NCI-H774 (cell line): Measurements from ENCODE around the gene FRS2.
A peak's percentile ranks its signal among the peaks of the same experiment; 100 is the strongest.

ENCODE experiments used
- DNase-seq: peaks from one replicate; lab custom pipeline; 2025; lab: John Stamatoyannopoulos, UW

The FRS2 gene

DNA sequence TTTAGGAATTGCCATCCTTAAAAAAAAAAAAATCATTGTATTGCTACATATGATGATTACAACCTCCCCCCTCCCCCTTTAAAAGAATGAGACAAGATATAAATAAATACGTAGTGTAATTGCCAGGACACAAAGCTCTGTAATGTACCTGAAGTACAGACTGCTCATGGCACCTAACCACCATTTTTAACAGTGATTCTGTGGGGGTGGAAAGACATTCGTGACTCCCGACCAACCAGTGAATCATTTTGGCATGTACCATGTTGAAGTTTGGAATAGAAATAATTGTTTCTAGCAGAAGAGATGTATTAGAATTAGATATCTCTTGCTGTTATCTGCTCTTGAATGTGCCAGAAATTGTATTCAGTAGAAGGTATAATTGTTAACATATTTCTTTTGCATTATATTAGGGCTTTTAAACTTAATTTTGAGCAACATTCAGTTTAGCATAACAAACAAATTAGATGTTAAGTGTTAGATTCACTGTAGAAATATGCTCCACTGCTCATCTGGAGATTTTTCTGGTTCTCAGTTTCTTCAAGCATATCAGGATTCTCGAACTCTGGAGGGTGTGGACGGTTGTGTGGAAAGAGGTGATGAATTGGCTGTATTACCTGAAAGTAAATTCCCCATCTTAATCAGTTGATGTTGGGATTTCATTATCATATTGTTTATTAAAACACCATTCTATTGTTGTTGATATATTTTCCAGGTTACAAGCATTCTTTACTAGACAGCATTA, 31.1 kb downstream of the FRS2 start:
- DNase-seq: no peak

DNA sequence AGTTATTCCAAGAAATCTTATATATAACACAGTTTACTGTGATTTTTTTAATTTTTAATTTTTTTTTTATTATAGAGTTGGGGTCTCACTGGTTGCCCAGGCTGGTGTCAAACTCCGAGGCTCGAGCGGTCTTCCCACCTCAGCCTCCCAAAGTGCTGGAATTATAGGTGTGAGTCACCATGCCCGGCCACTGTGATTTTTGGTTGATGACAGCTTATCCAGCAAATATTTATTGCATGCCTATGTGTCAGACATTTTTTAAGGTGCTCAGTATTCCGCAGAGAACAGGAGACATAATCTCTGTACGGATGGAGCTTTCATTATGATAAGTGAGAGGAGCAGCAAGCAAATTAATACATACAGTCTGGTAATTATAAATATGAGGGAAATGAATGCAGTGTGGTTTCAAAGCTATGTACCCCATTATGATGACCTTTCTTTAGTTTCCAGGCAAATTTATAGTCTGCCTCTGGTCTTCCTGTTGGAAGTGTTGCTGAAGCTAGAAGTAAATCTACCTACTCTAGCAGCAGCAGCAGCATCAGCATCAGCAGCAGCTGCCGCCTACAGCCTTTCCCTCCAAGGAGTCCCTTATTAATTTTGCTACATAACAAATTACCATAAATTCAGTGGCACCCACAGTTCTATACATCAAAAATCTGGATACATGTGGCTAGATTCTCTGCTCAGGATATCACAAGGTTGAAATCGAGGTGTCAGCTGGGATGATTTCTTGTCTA, 32.3 kb downstream of the FRS2 start:
- DNase-seq: no peak

DNA sequence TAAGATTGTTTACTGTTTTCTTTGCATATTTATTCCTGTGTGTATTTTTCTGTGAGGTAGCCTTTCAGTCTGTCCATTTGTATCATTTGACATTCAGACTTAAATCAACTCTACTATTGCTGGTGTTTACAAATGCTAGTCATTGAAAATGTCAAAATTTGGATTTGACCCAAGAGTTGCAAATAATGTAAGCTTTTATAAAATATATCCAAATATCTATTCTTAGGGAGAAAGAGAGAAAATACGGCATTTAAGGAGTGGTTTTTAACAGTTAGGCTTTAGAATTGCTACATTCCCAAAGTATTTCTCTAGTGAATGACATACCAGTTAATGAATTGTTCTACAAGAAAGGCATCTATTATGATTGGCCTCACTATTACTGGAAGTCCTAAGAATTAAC, 37.9 kb downstream of the FRS2 start:
- DNase-seq: no peak

DNA sequence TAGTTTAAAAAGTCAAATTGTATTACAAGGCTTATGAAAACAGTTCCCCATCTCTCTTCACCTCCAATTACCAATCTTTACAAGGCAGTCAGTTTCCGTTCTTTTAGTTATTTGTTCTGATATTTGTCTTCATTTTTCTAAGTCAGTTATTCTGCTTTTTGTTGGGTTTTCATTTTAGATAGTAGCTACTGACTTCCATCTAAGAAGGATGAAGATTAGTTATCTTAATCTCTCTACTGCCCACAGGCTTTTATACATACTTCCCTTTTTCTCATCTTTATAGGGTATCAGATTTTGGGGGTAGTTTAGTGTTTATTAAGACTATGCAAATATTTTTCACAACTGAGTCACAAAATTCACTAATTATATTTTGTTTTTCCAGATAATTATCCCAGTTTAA, 38.4 kb downstream of the FRS2 start:
- no peak for DNase-seq

- DNase-seq: no peak
These were observed 39.1 kb downstream of the FRS2 start for GRCh38 chr12:69509308-69509736.

DNA sequence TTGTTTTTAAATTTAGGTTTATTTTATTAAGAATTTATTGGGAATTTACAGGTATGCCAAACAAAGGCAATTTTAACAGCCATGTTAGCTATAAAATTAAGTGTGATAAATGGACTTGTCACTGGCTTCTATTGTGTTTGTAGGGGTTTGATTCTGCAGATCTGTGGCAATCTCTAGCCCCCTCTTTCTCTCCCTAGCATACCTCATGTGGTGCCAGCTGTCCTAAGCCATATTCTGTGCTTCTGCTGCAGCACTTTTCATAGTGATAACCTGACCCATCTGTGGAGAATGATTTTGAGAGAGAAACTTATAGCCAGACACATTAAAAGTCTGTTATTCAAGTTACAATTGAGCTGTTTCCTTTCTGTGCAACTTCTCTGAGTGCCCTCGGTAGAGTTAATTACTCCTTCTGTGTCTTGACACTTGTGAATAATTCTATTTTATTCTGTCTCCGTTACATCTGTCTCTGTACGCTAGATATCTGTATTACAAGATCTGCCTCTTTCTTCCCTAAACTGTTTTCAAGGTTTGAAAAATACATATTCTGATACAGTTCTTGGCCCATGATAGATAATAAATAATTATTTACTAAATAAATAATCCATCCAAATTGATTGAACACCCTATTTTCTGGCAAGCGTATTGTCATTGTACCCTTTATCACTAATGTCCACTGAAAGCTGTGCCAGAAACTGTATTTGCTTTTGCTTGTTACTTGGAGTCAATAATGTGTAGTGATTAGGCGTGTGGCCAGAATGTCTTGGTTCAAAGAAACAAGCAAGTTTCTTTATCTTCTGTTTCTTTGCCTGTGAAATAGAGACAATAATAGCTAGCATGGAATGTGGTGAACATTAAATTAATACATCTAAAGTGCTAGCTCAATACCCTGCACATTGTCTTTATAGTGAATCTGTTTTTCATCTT, 40.0 kb downstream of the FRS2 start:
- DNase-seq: peak; percentile 27

DNA sequence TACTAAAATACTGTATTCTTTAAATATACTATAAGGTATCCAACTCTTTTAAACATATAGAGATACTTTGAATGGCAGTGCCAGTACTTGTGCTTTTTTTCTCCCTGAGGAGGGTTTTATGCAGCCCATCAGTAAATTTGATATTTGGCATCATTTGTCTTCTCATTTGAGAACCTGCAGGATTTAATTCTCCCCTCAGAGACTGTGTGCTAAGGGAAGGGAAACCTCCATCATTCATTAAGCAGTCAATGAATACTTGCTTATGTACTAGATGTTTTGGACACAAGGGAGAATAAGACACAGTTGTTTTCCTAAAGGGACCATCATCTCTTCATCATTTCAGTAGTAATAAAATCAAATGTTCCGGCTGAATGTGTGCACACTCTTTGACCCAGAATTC, 40.8 kb downstream of the FRS2 start:
- DNase-seq: no peak

- DNase-seq: peak; percentile 3
These were observed 41.5 kb downstream of the FRS2 start for GRCh38 chr12:69511469-69512267.

GRCh38 chr12:69512820-69513219, 42.6 kb downstream of the FRS2 start:
- no peak for DNase-seq

- no peak for DNase-seq
These were observed 43.1 kb downstream of the FRS2 start for GRCh38 chr12:69513297-69513696.

DNA sequence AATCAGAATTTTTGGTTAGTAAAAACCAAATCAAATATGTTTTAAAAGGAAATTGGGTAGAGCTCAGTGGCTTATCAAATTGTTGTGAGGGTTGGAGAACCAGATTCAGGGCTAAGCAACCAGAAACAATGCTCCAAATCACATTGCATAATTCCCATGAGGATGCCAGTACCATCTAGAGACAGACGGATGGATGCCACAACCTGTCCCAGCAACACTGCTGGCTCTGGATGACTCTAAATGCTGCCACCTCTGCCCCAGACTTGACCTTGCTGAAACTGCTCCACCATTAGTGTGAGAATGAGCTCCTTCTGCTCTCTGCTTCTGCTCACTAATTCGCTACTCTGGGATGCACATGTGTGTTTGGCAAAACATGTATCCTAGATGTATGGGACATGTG, 43.9 kb downstream of the FRS2 start:
- no peak for DNase-seq

DNA sequence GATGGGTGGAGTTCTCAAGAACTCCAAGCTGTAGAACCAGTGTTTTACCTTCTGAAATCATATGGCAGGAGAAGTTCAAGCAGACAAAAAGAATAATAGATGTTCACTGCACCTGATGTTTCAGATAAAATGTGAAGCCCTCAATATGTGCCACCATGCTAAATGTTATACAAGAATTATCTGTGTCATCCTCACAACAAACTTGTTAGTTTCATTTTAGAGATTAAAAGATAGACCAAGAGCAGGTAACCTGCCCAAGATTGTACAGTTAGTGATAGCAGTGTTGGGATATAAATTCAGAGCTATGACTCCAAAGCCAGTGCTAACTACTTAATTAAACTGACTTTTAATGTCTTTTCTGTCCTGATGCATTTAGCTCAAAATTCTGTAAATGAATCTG, 44.7 kb downstream of the FRS2 start:
- no peak for DNase-seq

DNA sequence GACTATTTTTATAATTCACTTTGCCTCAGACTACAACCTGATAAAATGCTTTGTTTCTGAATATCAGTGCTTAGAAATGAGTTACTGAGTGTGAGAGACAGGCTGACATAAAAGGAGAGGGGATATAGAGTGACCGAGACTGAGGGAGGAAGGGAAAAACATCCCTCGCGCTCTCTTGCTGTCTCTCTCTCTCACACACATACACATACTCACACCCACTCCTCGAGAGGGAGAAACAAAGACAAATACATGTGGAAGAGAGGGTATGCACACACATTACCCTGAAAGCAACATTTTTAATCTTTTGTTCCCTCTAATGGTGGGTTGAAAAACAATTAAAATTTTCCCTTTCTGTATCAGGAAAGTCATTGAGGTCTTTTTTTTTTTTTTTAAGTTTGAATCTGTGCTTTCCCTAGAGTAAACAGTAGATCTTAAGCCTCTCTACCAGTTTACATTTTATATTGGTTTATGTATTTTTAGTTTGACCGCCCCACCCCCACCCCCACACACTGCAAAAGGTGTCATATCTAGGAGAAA, 45.3 kb downstream of the FRS2 start:
- DNase-seq: peak; percentile 16

- DNase-seq: no peak
These were observed 46.8 kb downstream of the FRS2 start for GRCh38 chr12:69516950-69517349.

GRCh38 chr12:69517406-69517805, 47.2 kb downstream of the FRS2 start:
- no peak for DNase-seq

GRCh38 chr12:69519871-69520270, 49.7 kb downstream of the FRS2 start:
- DNase-seq: no peak

DNA sequence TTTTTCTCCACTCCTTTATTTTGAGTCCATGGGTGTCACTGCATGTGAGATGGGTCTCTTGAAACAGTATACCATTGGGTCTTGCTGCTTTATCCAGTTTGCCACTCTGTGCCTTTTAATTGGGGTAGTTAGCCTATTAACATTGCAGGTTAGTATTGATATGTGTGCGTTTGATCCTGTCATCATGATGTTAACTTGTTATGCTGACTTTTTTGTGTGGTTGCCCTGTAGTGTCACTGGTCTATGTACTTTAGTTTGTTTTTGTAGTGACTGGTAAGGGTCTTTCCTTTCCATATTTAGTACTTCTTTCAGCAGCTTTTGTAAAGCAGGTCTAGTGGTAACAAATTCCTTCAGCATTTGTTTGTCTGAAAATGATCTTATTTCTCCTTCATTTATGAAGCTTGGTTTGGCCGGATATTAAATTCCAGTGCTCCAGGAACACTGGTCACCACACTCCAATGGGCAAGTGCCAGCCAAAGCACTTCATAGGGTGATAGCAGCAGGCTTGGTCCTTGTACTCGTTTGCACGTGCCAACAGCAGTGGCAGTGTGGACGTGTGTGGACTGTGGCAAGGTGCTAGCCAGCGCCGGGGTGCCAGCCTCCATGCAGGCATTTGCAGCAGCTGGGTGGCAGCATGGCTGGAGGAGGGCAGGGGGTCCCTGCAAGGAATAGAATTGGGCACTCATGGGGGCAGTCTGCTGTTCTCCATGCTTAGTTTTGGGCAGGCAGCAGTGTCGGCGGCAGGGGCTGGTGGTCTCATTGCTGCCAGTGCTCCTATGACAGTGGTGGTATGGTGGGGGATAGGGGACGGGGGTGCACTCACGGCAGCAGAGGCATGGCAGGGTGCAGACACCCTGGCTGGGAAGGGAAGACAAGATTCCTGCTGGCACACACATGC, 53.5 kb downstream of the FRS2 start:
- DNase-seq: no peak

DNA sequence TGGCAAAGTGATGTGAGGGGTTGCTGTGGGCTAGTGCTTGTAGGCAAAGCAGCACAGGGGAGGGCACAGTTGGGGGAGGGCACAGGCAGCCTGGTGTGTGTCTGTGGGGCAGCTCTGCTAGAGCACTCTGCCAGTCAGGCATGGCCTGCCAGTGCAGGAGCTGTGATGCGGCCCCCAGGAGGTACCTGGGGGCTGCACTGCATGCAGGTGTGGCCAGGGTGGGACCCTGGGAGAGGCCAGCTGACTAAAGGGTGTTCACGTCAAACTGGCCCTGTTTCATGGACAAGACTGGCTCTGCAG, 54.1 kb downstream of the FRS2 start:
- no peak for DNase-seq

- no peak for DNase-seq
These were observed 54.7 kb downstream of the FRS2 start for GRCh38 chr12:69524755-69525469.
